ENCODE data around the gene RGS18.
"Not testable (repeated sequence)": the region's sequence is repeated elsewhere in the genome, so short reads cannot be mapped to it uniquely, and the experiment has no call there.

The RGS18 gene

GRCh38 chr1:192158181-192158580 lies at the start of gene RGS18:
RGS18 (plus strand) TSS chr1:192158462; CDS start chr1:192158638, 176 bp downstream.
- no peaks in the 10 kb centered on the region for H3K27me3 Mint-ChIP-seq (ENCODE audit: low read depth)
- H3K9me3 Mint-ChIP-seq: no peaks in the 10 kb centered on the region
- H3K4me1 Mint-ChIP-seq (ENCODE audit: low read depth): peaks cover 2% of the 10 kb centered on the region
- H3K4me3 Mint-ChIP-seq: no peak within 1 kb of the TSS
- H3K36me3 Mint-ChIP-seq (ENCODE audit: low read depth): no peaks in the 10 kb centered on the region
- H3K27ac Mint-ChIP-seq: no peak within 1 kb of the TSS

- Mint-ChIP-seq H3K27ac (no peak overlapping the region), H3K9me3 (no peaks in the 10 kb centered on the region), H3K36me3 (ENCODE audit: low read depth) (no peaks in the 10 kb centered on the region), H3K27me3 (ENCODE audit: low read depth) (no peaks in the 10 kb centered on the region), H3K4me3 (no peak overlapping the region), H3K4me1 (ENCODE audit: low read depth) (no peaks in the 10 kb centered on the region)
Observed at GRCh38 chr1:192109576-192109975, 48.7 kb upstream of the RGS18 start.

GRCh38 chr1:192115000-192115399 lies 43.3 kb upstream of the RGS18 start:
- Mint-ChIP-seq H3K4me1 (ENCODE audit: low read depth) (no peaks in the 10 kb centered on the region), H3K9me3 (no peaks in the 10 kb centered on the region), H3K4me3 (no peak overlapping the region), H3K36me3 (ENCODE audit: low read depth) (no peaks in the 10 kb centered on the region), H3K27me3 (ENCODE audit: low read depth) (no peaks in the 10 kb centered on the region), H3K27ac (no peak overlapping the region)

- H3K4me1 Mint-ChIP-seq (ENCODE audit: low read depth): no peaks in the 10 kb centered on the region
- H3K9me3 Mint-ChIP-seq: no peaks in the 10 kb centered on the region
- H3K27ac Mint-ChIP-seq: no peak overlapping the region
- no peaks in the 10 kb centered on the region for H3K27me3 Mint-ChIP-seq (ENCODE audit: low read depth)
- no peak overlapping the region for H3K4me3 Mint-ChIP-seq
- H3K36me3 Mint-ChIP-seq (ENCODE audit: low read depth): no peaks in the 10 kb centered on the region
Observed at GRCh38 chr1:192118881-192119405, 39.3 kb upstream of the RGS18 start.

- H3K4me1 Mint-ChIP-seq (ENCODE audit: low read depth): no peaks in the 10 kb centered on the region
- no peaks in the 10 kb centered on the region for H3K36me3 Mint-ChIP-seq (ENCODE audit: low read depth)
- no peak overlapping the region for H3K27ac Mint-ChIP-seq
- no peak overlapping the region for H3K4me3 Mint-ChIP-seq
- no peaks in the 10 kb centered on the region for H3K27me3 Mint-ChIP-seq (ENCODE audit: low read depth)
- H3K9me3 Mint-ChIP-seq: no peaks in the 10 kb centered on the region
Observed at GRCh38 chr1:192119701-192120100, 38.6 kb upstream of the RGS18 start.

GRCh38 chr1:192122668-192123067 lies 35.6 kb upstream of the RGS18 start:
- H3K4me1 Mint-ChIP-seq (ENCODE audit: low read depth): no peaks in the 10 kb centered on the region
- no peaks in the 10 kb centered on the region for H3K36me3 Mint-ChIP-seq (ENCODE audit: low read depth)
- H3K27ac Mint-ChIP-seq: no peak overlapping the region

GRCh38 chr1:192123212-192123611 lies 35.0 kb upstream of the RGS18 start:
- no peak overlapping the region for H3K4me3 Mint-ChIP-seq
- no peaks in the 10 kb centered on the region for H3K27me3 Mint-ChIP-seq (ENCODE audit: low read depth)
- H3K36me3 Mint-ChIP-seq (ENCODE audit: low read depth): no peaks in the 10 kb centered on the region
- no peaks in the 10 kb centered on the region for H3K4me1 Mint-ChIP-seq (ENCODE audit: low read depth)
- no peaks in the 10 kb centered on the region for H3K9me3 Mint-ChIP-seq
- H3K27ac Mint-ChIP-seq: no peak overlapping the region

More at GRCh38 chr1:192122668-192123067, 35.6 kb upstream of the RGS18 start:
- no peaks in the 10 kb centered on the region for H3K27me3 Mint-ChIP-seq (ENCODE audit: low read depth)
- H3K9me3 Mint-ChIP-seq: no peaks in the 10 kb centered on the region
- H3K4me3 Mint-ChIP-seq: no peak overlapping the region

GRCh38 chr1:192126030-192126619 lies 32.1 kb upstream of the RGS18 start:
- Mint-ChIP-seq H3K27me3 (ENCODE audit: low read depth) (no peaks in the 10 kb centered on the region), H3K9me3 (no peaks in the 10 kb centered on the region), H3K27ac (no peak overlapping the region), H3K36me3 (ENCODE audit: low read depth) (no peaks in the 10 kb centered on the region), H3K4me3 (no peak overlapping the region), H3K4me1 (ENCODE audit: low read depth) (no peaks in the 10 kb centered on the region)

- no peak overlapping the region for H3K4me3 Mint-ChIP-seq
- no peak overlapping the region for H3K27ac Mint-ChIP-seq
- H3K27me3 Mint-ChIP-seq (ENCODE audit: low read depth): no peaks in the 10 kb centered on the region
- H3K9me3 Mint-ChIP-seq: no peaks in the 10 kb centered on the region
- H3K36me3 Mint-ChIP-seq (ENCODE audit: low read depth): no peaks in the 10 kb centered on the region
- no peaks in the 10 kb centered on the region for H3K4me1 Mint-ChIP-seq (ENCODE audit: low read depth)
Observed at GRCh38 chr1:192130175-192130574, 28.1 kb upstream of the RGS18 start.

- H3K9me3 Mint-ChIP-seq; H3K36me3 Mint-ChIP-seq (ENCODE audit: low read depth); H3K4me3 Mint-ChIP-seq; H3K27me3 Mint-ChIP-seq (ENCODE audit: low read depth); H3K4me1 Mint-ChIP-seq (ENCODE audit: low read depth); H3K27ac Mint-ChIP-seq: not testable (repeated sequence)
Observed at GRCh38 chr1:192130865-192131264, 27.4 kb upstream of the RGS18 start.

GRCh38 chr1:192131914-192132313 lies 26.3 kb upstream of the RGS18 start:
- Mint-ChIP-seq H3K27ac (no peak overlapping the region), H3K9me3 (no peaks in the 10 kb centered on the region), H3K36me3 (ENCODE audit: low read depth) (no peaks in the 10 kb centered on the region), H3K4me3 (no peak overlapping the region), H3K4me1 (ENCODE audit: low read depth) (no peaks in the 10 kb centered on the region), H3K27me3 (ENCODE audit: low read depth) (no peaks in the 10 kb centered on the region)

GRCh38 chr1:192133350-192133926 lies 24.8 kb upstream of the RGS18 start:
- no peaks in the 10 kb centered on the region for H3K9me3 Mint-ChIP-seq
- no peak overlapping the region for H3K27ac Mint-ChIP-seq
- H3K4me1 Mint-ChIP-seq (ENCODE audit: low read depth): no peaks in the 10 kb centered on the region
- no peaks in the 10 kb centered on the region for H3K27me3 Mint-ChIP-seq (ENCODE audit: low read depth)
- no peaks in the 10 kb centered on the region for H3K36me3 Mint-ChIP-seq (ENCODE audit: low read depth)
- no peak overlapping the region for H3K4me3 Mint-ChIP-seq

GRCh38 chr1:192140382-192140781 lies 17.9 kb upstream of the RGS18 start:
- Mint-ChIP-seq H3K4me3 (no peak overlapping the region), H3K36me3 (ENCODE audit: low read depth) (no peaks in the 10 kb centered on the region), H3K9me3 (no peaks in the 10 kb centered on the region), H3K27me3 (ENCODE audit: low read depth) (no peaks in the 10 kb centered on the region), H3K27ac (no peak overlapping the region), H3K4me1 (ENCODE audit: low read depth) (no peaks in the 10 kb centered on the region)

- H3K4me3 Mint-ChIP-seq: no peak overlapping the region
- H3K9me3 Mint-ChIP-seq: no peaks in the 10 kb centered on the region
- no peaks in the 10 kb centered on the region for H3K36me3 Mint-ChIP-seq (ENCODE audit: low read depth)
- no peak overlapping the region for H3K27ac Mint-ChIP-seq
- H3K27me3 Mint-ChIP-seq (ENCODE audit: low read depth): no peaks in the 10 kb centered on the region
- no peaks in the 10 kb centered on the region for H3K4me1 Mint-ChIP-seq (ENCODE audit: low read depth)
Observed at GRCh38 chr1:192147221-192147620, 11.0 kb upstream of the RGS18 start.

GRCh38 chr1:192147696-192148095 lies 10.6 kb upstream of the RGS18 start:
- Mint-ChIP-seq H3K4me1 (ENCODE audit: low read depth) (no peaks in the 10 kb centered on the region), H3K9me3 (no peaks in the 10 kb centered on the region), H3K27me3 (ENCODE audit: low read depth) (no peaks in the 10 kb centered on the region), H3K36me3 (ENCODE audit: low read depth) (no peaks in the 10 kb centered on the region), H3K4me3 (no peak overlapping the region), H3K27ac (no peak overlapping the region)
